Bronchial smooth muscle cell (primary cell): ENCODE results near the gene JADE2. TPM values are rescaled to one million over a fixed set of nuclear protein-coding genes. Genes with fewer than 3 reads are reported as not detected.

ENCODE experiments used
- total RNA-seq: library from RNA; depleted of rRNA; stranded (reverse); fragments of >200 nt; gene quantifications from 2 replicates; pipeline ENCODE4 v1.2.1, GENCODE V29; 2014

The JADE2 gene
- 22.2 and 24.4 TPM in 2 replicates for total RNA-seq

GRCh38 chr5:134524826-134525682, at the start of gene JADE2:
Gene JADE2 (plus strand): TSS chr5:134525670. CDS start chr5:134535858, 10,188 bp downstream.

Other genes with a start within 250 kb of the JADE2 start
- gene CDKL3, start 158.5 kb upstream of the JADE2 start, total RNA-seq, result 1.1 and 3.2 TPM in 2 replicates
- 10.7 and 22.2 TPM in 2 replicates for gene UBE2B, start 154.1 kb upstream of the JADE2 start, total RNA-seq
- gene CDKN2AIPNL, start 113.8 kb upstream of the JADE2 start, total RNA-seq, result 12.2 and 29.6 TPM in 2 replicates
- 78.5 and 97.7 TPM in 2 replicates for gene SAR1B, start 107.2 kb downstream of the JADE2 start, total RNA-seq
- 11.6 and 15.6 TPM in 2 replicates for gene SEC24A, start 123.1 kb downstream of the JADE2 start, total RNA-seq
- gene CAMLG, start 212.9 kb downstream of the JADE2 start, total RNA-seq, result 56.8 and 61.3 TPM in 2 replicates
- 17.3 and 20.5 TPM in 2 replicates for gene DDX46, start 233.1 kb downstream of the JADE2 start, total RNA-seq